HepG2 (cell line): ENCODE results near the gene RLF.

ENCODE experiments used
- ELF1 ChIP-seq: sonication (generic); formaldehyde crosslinking; IDR thresholded peaks from 2 replicates; pipeline ENCODE4 v1.4.0; 2020; ENCODE audit warnings: missing genetic modification reagents
- ETV6 ChIP-seq: sonication (generic); formaldehyde crosslinking; conservative IDR thresholded peaks from 2 replicates; pipeline ENCODE4 v1.4.0; 2020; ENCODE audit warnings: missing genetic modification reagents
- HNRNPUL1 ChIP-seq: fragments of 200-400 bp; formaldehyde crosslinking; IDR thresholded peaks from 2 replicates; pipeline ENCODE4 v1.6.1; 2017; ENCODE audit warnings: low read depth, mild to moderate bottlenecking, low read length, moderate library complexity
- SALL1 ChIP-seq: sonication (generic); formaldehyde crosslinking; IDR thresholded peaks from 2 replicates; pipeline ENCODE4 v1.8.0; 2022; ENCODE audit warnings: mild to moderate bottlenecking, missing genetic modification reagents
- SRF ChIP-seq: IDR thresholded peaks from 2 replicates; pipeline ENCODE4 v1.6.1; 2011; ENCODE audit warnings: mild to moderate bottlenecking, low read depth, low read length, moderate library complexity
- USF2 ChIP-seq, 2 experiments: sonication (generic) in 1 of 2; formaldehyde crosslinking in 1 of 2; IDR thresholded peaks; 2 replicates each; pipeline versions ENCODE4 v1.5.1 to v1.6.1; 2011 to 2020; ENCODE audit warnings: borderline replicate concordance in 1 of 2, low read depth in 1 of 2, low read length in 1 of 2, mild to moderate bottlenecking in 1 of 2, missing genetic modification reagents in 1 of 2, moderate library complexity in 1 of 2
- TF ChIP-seq, protein P1 (sequence below): sonication (generic); formaldehyde crosslinking; IDR thresholded peaks from 2 replicates; pipeline ENCODE4 v1.4.0; 2020; ENCODE audit warnings: low read depth, mild to moderate bottlenecking, missing genetic modification reagents
- TF ChIP-seq, protein P2 (sequence below): sonication (generic); formaldehyde crosslinking; IDR thresholded peaks from 2 replicates; pipeline ENCODE4 v1.4.0; 2020; ENCODE audit warnings: missing genetic modification reagents, borderline replicate concordance

DNA sequence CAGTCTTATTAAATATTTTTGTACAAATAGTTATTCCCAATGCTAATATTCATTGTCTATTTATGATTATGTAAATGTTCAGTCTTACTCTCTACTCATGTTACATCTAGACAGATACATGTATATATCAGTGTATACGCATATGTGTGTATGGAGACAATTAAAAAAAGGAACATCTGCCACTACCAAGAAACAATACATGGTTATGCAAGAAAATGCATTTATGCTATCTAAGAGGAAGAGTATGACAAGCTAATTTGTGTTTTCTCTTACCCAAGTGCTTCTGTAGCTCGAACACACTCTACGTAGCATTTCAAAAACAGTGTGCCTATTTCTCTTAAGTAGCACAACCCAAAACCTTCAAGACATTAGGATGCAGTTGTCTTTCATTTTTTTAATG lies 6.1 kb upstream of the RLF start:
- no peak for TF ChIP-seq HNRNPUL1
- TF ChIP-seq USF2 (IDR thresholded peaks at IDR 0.05; ENCODE audit: low read depth, low read length), result no peak
- no peak for TF ChIP-seq USF2 (CRISPR knock-in tag; IDR thresholded peaks at IDR 0.05; ENCODE audit: borderline replicate concordance)
- TF ChIP-seq ELF1, result no peak
- TF ChIP-seq, protein P1, sequence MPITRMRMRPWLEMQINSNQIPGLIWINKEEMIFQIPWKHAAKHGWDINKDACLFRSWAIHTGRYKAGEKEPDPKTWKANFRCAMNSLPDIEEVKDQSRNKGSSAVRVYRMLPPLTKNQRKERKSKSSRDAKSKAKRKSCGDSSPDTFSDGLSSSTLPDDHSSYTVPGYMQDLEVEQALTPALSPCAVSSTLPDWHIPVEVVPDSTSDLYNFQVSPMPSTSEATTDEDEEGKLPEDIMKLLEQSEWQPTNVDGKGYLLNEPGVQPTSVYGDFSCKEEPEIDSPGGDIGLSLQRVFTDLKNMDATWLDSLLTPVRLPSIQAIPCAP (CRISPR knock-in tag), result no peak
- no peak for TF ChIP-seq ETV6 (CRISPR knock-in tag)
- TF ChIP-seq SALL1, result no peak
- no peak for TF ChIP-seq SRF
- TF ChIP-seq, protein P2, sequence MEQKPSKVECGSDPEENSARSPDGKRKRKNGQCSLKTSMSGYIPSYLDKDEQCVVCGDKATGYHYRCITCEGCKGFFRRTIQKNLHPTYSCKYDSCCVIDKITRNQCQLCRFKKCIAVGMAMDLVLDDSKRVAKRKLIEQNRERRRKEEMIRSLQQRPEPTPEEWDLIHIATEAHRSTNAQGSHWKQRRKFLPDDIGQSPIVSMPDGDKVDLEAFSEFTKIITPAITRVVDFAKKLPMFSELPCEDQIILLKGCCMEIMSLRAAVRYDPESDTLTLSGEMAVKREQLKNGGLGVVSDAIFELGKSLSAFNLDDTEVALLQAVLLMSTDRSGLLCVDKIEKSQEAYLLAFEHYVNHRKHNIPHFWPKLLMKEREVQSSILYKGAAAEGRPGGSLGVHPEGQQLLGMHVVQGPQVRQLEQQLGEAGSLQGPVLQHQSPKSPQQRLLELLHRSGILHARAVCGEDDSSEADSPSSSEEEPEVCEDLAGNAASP (CRISPR knock-in tag), result no peak
